ENCODE measurements around the gene MYO1D.

MYO1D gene

DNA sequence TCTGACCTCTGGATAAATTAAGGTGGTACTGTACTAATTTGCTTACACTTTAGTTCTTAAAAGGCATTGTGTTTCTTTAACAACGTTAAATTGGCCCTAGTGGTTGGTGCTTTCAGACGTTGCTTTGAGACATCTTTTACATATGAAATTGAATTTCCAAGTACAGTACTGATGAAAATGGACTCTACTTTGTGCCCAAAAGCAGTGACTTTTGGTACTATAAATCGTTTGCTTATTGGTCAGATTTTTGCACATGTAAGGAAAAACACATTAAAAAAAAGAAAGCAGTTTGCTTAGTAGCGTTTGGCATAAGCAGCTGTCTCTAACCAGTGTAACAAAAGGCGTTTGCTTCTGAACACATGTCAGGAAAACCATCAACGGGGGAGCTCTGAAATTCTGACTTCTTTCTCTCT lies 250.5 kb downstream of the MYO1D start:
- no peak overlapping the region for H3K4me3 ChIP-seq (ENCODE audit: low read length in 2 of 2)
- no peaks in the 10 kb centered on the region for H3K9me3 ChIP-seq (ENCODE audit: control insufficient read depth in 2 of 2, low read length in 2 of 2)
- no peaks in the 10 kb centered on the region for H3K36me3 ChIP-seq (ENCODE audit: control insufficient read depth in 2 of 2, insufficient read depth in 2 of 2, low read length in 2 of 2)
- no peak overlapping the region for H3K27ac ChIP-seq (ENCODE audit: low read length)
- no peak overlapping the region for H3K9ac ChIP-seq (ENCODE audit: low read length in 2 of 2)
- no peaks in the 10 kb centered on the region for H3K4me1 ChIP-seq (ENCODE audit: control insufficient read depth, insufficient read depth, low read length)
- H3K27me3 ChIP-seq (ENCODE audit: control insufficient read depth in 1 of 2, insufficient read depth in 2 of 2, low read length in 2 of 2) = no peaks in the 10 kb centered on the region

GRCh38 chr17:32625971-32626370 lies 251.0 kb downstream of the MYO1D start:
- Histone ChIP-seq H3K36me3 (ENCODE audit: control insufficient read depth in 2 of 2, insufficient read depth in 2 of 2, low read length in 2 of 2) (no peaks in the 10 kb centered on the region), H3K27ac (ENCODE audit: low read length) (no peak overlapping the region), H3K4me3 (ENCODE audit: low read length in 2 of 2) (no peak overlapping the region), H3K9me3 (ENCODE audit: control insufficient read depth in 2 of 2, low read length in 2 of 2) (no peaks in the 10 kb centered on the region), H3K4me1 (ENCODE audit: control insufficient read depth, insufficient read depth, low read length) (no peaks in the 10 kb centered on the region), H3K27me3 (ENCODE audit: control insufficient read depth in 1 of 2, insufficient read depth in 2 of 2, low read length in 2 of 2) (no peaks in the 10 kb centered on the region), H3K9ac (ENCODE audit: low read length in 2 of 2) (no peak overlapping the region)

DNA sequence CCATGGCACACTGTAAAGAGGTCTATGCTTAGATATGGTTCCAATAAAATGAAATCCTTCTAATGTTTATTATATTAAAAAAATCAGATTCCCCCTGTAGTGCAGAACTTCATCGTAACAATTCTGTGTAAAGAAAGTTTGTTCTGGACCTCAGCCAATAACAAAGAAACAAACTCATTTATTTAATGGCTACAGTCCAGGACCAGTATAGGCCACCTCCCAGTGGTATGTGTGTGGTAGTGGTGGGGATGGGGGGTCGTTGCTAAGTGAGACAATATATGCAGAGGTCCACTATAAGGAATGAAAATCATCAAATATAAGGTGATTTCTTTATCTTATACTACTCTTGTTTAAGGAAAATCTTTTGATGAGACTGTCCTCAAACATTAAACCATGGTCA lies 253.7 kb downstream of the MYO1D start:
- no peaks in the 10 kb centered on the region for H3K36me3 ChIP-seq (ENCODE audit: control insufficient read depth in 2 of 2, insufficient read depth in 2 of 2, low read length in 2 of 2)
- H3K9me3 ChIP-seq (ENCODE audit: control insufficient read depth in 2 of 2, low read length in 2 of 2) = no peaks in the 10 kb centered on the region
- no peaks in the 10 kb centered on the region for H3K27me3 ChIP-seq (ENCODE audit: control insufficient read depth in 1 of 2, insufficient read depth in 2 of 2, low read length in 2 of 2)
- H3K9ac ChIP-seq (ENCODE audit: low read length in 2 of 2) = no peak overlapping the region
- no peak overlapping the region for H3K4me3 ChIP-seq (ENCODE audit: low read length in 2 of 2)
- no peak overlapping the region for H3K27ac ChIP-seq (ENCODE audit: low read length)
- no peaks in the 10 kb centered on the region for H3K4me1 ChIP-seq (ENCODE audit: control insufficient read depth, insufficient read depth, low read length)

GRCh38 chr17:32622540-32622939 lies 254.4 kb downstream of the MYO1D start:
- H3K36me3 ChIP-seq (ENCODE audit: control insufficient read depth in 2 of 2, insufficient read depth in 2 of 2, low read length in 2 of 2) = no peaks in the 10 kb centered on the region
- H3K27ac ChIP-seq (ENCODE audit: low read length) = no peak overlapping the region
- no peak overlapping the region for H3K4me3 ChIP-seq (ENCODE audit: low read length in 2 of 2)
- H3K27me3 ChIP-seq (ENCODE audit: control insufficient read depth in 1 of 2, insufficient read depth in 2 of 2, low read length in 2 of 2) = no peaks in the 10 kb centered on the region
- H3K9ac ChIP-seq (ENCODE audit: low read length in 2 of 2) = no peak overlapping the region
- no peaks in the 10 kb centered on the region for H3K4me1 ChIP-seq (ENCODE audit: control insufficient read depth, insufficient read depth, low read length)
- no peaks in the 10 kb centered on the region for H3K9me3 ChIP-seq (ENCODE audit: control insufficient read depth in 2 of 2, low read length in 2 of 2)

GRCh38 chr17:32621612-32622312 lies 255.2 kb downstream of the MYO1D start:
- no peaks in the 10 kb centered on the region for H3K27me3 ChIP-seq (ENCODE audit: control insufficient read depth in 1 of 2, insufficient read depth in 2 of 2, low read length in 2 of 2)
- no peak overlapping the region for H3K9ac ChIP-seq (ENCODE audit: low read length in 2 of 2)
- H3K4me3 ChIP-seq (ENCODE audit: low read length in 2 of 2) = no peak overlapping the region
- no peaks in the 10 kb centered on the region for H3K9me3 ChIP-seq (ENCODE audit: control insufficient read depth in 2 of 2, low read length in 2 of 2)
- H3K27ac ChIP-seq (ENCODE audit: low read length) = no peak overlapping the region
- no peaks in the 10 kb centered on the region for H3K36me3 ChIP-seq (ENCODE audit: control insufficient read depth in 2 of 2, insufficient read depth in 2 of 2, low read length in 2 of 2)
- no peaks in the 10 kb centered on the region for H3K4me1 ChIP-seq (ENCODE audit: control insufficient read depth, insufficient read depth, low read length)

DNA sequence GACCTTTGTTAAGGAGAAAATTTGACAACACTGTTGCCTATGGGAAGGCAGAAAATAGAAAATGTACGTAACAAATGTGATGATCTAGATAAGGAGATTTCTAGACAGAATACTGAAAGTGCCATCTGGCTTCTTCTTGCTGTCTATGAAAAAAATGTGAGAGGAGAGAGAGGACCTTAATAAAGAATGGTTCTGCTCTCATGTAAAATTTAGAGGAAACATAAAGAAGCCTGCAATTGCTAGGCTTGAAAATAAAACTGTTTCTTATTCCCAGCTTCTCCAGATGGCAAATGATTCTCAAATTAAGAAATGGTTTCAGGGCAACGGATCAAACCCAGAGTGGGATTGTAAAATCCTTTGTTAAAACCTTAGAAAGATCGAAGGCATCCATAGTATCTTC lies 261.6 kb downstream of the MYO1D start:
- no peaks in the 10 kb centered on the region for H3K27me3 ChIP-seq (ENCODE audit: control insufficient read depth in 1 of 2, insufficient read depth in 2 of 2, low read length in 2 of 2)
- no peak overlapping the region for H3K9ac ChIP-seq (ENCODE audit: low read length in 2 of 2)
- no peaks in the 10 kb centered on the region for H3K36me3 ChIP-seq (ENCODE audit: control insufficient read depth in 2 of 2, insufficient read depth in 2 of 2, low read length in 2 of 2)
- no peaks in the 10 kb centered on the region for H3K4me1 ChIP-seq (ENCODE audit: control insufficient read depth, insufficient read depth, low read length)
- no peak overlapping the region for H3K27ac ChIP-seq (ENCODE audit: low read length)
- H3K9me3 ChIP-seq (ENCODE audit: control insufficient read depth in 2 of 2, low read length in 2 of 2) = no peaks in the 10 kb centered on the region
- H3K4me3 ChIP-seq (ENCODE audit: low read length in 2 of 2) = no peak overlapping the region

DNA sequence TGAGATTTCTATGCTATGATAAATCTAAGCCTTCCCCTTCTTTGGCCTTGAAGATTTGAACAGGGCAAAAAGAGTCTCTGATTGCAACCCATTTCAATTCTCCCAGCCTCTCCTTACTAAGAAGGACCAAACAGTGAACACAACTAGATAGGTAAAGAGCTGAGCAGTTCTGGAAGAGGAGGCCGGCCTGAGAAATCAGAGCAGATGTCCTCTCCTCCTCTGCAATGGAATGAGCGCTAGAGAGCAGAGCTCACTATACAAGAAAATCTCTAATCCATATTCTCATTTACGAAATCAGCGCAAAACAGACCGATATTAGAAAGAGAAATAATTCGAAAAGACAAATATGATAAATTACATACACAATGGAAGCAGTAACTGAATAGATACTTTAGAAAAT lies 266.0 kb downstream of the MYO1D start:
- H3K9me3 ChIP-seq (ENCODE audit: control insufficient read depth in 2 of 2, low read length in 2 of 2) = no peaks in the 10 kb centered on the region
- no peaks in the 10 kb centered on the region for H3K4me1 ChIP-seq (ENCODE audit: control insufficient read depth, insufficient read depth, low read length)
- no peaks in the 10 kb centered on the region for H3K27me3 ChIP-seq (ENCODE audit: control insufficient read depth in 1 of 2, insufficient read depth in 2 of 2, low read length in 2 of 2)
- no peak overlapping the region for H3K9ac ChIP-seq (ENCODE audit: low read length in 2 of 2)
- H3K4me3 ChIP-seq (ENCODE audit: low read length in 2 of 2) = no peak overlapping the region
- H3K36me3 ChIP-seq (ENCODE audit: control insufficient read depth in 2 of 2, insufficient read depth in 2 of 2, low read length in 2 of 2) = no peaks in the 10 kb centered on the region
- no peak overlapping the region for H3K27ac ChIP-seq (ENCODE audit: low read length)

DNA sequence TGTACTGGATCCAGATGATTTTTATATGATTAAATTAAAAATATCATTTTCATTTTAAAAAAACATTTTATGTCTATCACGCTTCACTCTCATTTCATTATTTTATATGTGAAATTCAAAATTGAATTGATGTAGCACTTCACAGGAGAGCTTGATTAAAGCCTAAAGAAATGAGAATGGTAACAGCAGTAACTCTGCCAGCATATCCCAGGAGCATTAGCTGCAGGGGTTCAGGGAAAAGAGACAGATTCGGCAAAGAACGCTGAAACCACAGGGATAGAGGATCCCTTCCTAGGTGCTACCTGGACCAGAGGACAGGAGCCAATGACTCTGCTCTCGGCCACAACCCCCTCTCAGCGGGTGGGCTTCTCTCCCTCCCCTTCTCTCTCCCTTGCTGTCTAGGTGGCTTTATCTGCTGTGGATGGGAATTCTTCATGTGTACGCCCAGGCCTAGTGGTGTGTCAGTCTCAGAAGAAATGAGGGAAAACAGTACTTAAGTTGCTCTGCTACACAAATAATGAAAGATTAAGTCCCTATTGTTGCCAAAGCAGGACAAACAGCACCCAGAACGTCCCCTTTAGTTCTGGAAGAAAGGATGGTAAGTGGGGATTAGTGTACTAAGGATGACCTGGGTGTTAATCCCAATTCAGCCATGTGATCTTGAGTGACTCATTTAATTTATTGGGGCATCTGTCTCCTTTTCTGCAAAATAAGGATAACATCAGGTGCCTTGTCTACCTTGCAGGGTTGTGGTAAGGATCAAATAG lies 266.9 kb downstream of the MYO1D start:
- Histone ChIP-seq H3K9me3 (ENCODE audit: control insufficient read depth in 2 of 2, low read length in 2 of 2) (no peaks in the 10 kb centered on the region), H3K27ac (ENCODE audit: low read length) (no peak overlapping the region), H3K4me3 (ENCODE audit: low read length in 2 of 2) (no peak overlapping the region), H3K4me1 (ENCODE audit: control insufficient read depth, insufficient read depth, low read length) (no peaks in the 10 kb centered on the region), H3K9ac (ENCODE audit: low read length in 2 of 2) (no peak overlapping the region), H3K36me3 (ENCODE audit: control insufficient read depth in 2 of 2, insufficient read depth in 2 of 2, low read length in 2 of 2) (no peaks in the 10 kb centered on the region), H3K27me3 (ENCODE audit: control insufficient read depth in 1 of 2, insufficient read depth in 2 of 2, low read length in 2 of 2) (no peaks in the 10 kb centered on the region)

- Histone ChIP-seq H3K4me3 (ENCODE audit: low read length in 2 of 2) (no peak overlapping the region), H3K27ac (ENCODE audit: low read length) (no peak overlapping the region), H3K27me3 (ENCODE audit: control insufficient read depth in 1 of 2, insufficient read depth in 2 of 2, low read length in 2 of 2) (no peaks in the 10 kb centered on the region), H3K9me3 (ENCODE audit: control insufficient read depth in 2 of 2, low read length in 2 of 2) (no peaks in the 10 kb centered on the region), H3K36me3 (ENCODE audit: control insufficient read depth in 2 of 2, insufficient read depth in 2 of 2, low read length in 2 of 2) (no peaks in the 10 kb centered on the region), H3K9ac (ENCODE audit: low read length in 2 of 2) (no peak overlapping the region), H3K4me1 (ENCODE audit: control insufficient read depth, insufficient read depth, low read length) (no peaks in the 10 kb centered on the region)
These were observed 267.8 kb downstream of the MYO1D start for GRCh38 chr17:32609085-32609484.

DNA sequence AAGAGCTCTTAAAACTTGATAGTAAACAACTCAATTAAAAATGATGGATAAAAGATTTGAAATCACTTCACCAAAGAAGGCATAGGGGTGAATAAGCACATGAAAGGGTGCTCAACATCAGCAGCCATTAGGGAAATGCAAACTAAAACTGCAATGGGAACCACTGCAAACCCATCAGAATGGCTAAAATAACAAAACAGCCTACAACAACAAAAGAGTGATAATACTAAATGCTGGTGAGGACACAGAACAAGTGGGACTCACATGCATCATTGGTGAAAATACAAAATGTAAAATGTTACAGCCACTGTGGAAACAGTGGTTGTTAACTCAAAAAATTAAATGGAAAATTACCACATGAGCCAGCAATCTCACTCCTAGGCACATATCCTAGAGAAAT lies 268.7 kb downstream of the MYO1D start:
- no peak overlapping the region for H3K4me3 ChIP-seq (ENCODE audit: low read length in 2 of 2)
- no peaks in the 10 kb centered on the region for H3K9me3 ChIP-seq (ENCODE audit: control insufficient read depth in 2 of 2, low read length in 2 of 2)
- no peaks in the 10 kb centered on the region for H3K36me3 ChIP-seq (ENCODE audit: control insufficient read depth in 2 of 2, insufficient read depth in 2 of 2, low read length in 2 of 2)
- no peak overlapping the region for H3K9ac ChIP-seq (ENCODE audit: low read length in 2 of 2)
- H3K27me3 ChIP-seq (ENCODE audit: control insufficient read depth in 1 of 2, insufficient read depth in 2 of 2, low read length in 2 of 2) = no peaks in the 10 kb centered on the region
- no peak overlapping the region for H3K27ac ChIP-seq (ENCODE audit: low read length)
- no peaks in the 10 kb centered on the region for H3K4me1 ChIP-seq (ENCODE audit: control insufficient read depth, insufficient read depth, low read length)

DNA sequence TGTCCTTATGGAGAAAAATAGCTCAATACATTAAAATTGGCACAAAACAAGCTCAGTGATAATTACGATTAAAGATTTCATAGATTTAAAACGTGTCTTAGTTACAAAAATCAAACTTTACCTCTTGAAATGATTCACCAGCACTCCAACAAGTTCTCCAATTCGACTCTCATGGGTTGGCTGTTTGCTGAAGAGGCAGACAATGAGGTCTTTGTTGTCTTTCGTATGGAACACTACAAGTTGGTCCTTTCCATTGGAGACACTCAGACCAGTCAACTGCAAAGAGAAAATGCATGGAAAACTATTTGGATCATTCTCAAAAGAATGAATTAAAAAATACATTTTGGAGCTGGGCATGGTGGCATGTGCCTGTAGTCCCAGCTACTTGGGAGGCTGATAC lies 272.0 kb downstream of the MYO1D start:
- no peak overlapping the region for H3K4me3 ChIP-seq (ENCODE audit: low read length in 2 of 2)
- no peaks in the 10 kb centered on the region for H3K27me3 ChIP-seq (ENCODE audit: control insufficient read depth in 1 of 2, insufficient read depth in 2 of 2, low read length in 2 of 2)
- no peak overlapping the region for H3K9ac ChIP-seq (ENCODE audit: low read length in 2 of 2)
- H3K4me1 ChIP-seq (ENCODE audit: control insufficient read depth, insufficient read depth, low read length) = no peaks in the 10 kb centered on the region
- no peaks in the 10 kb centered on the region for H3K9me3 ChIP-seq (ENCODE audit: control insufficient read depth in 2 of 2, low read length in 2 of 2)
- no peaks in the 10 kb centered on the region for H3K36me3 ChIP-seq (ENCODE audit: control insufficient read depth in 2 of 2, insufficient read depth in 2 of 2, low read length in 2 of 2)
- no peak overlapping the region for H3K27ac ChIP-seq (ENCODE audit: low read length)
